ENCODE measurements around the gene SLC7A14.

Gene SLC7A14

DNA sequence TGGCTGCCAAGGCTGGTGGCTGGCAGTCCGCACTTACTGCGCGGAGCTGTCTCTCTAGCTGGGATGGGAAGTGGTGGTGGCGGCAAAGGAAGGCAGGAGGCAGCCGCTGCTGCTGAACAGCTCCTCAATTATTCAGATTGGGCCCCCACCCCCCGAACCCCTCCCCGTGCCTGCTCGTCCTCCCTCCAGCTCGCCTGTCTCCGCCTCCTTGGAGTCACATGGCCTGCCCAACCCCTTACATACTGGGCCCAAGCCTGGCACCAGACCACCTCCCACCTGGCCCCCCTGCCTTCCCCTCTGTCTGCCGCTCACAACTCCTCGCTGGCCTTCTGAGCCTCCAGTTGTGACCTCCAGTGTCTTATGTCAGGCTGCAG is at the start of gene SLC7A14:
Gene SLC7A14, minus strand, starts transcription at position 139 of the 374 bp plus-strand sequence. CDS start 59,139 bp downstream, outside the sequence.
- no peak for DNase-seq (ENCODE audit: low read depth in 4 of 4, low spot score in 1 of 4)

DNA sequence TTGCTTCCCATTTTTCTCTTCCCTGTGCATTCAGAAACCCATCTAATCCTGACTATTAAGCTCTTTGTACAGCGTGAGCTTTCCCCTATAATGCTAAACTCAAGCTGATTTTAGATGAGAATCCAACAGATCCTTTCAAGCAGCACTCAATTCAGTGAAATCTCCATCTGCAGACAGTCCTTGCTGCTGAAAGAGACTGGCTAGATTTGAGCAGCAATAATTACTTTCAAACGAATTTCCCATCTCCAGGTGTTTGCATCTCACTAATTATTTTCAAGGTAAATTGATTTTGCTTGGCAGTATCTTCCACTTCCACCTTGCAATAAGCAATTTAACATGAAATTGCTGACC is 49.5 kb upstream of the SLC7A14 start:
- DNase-seq (ENCODE audit: low read depth in 4 of 4, low spot score in 1 of 4) = no peak

DNA sequence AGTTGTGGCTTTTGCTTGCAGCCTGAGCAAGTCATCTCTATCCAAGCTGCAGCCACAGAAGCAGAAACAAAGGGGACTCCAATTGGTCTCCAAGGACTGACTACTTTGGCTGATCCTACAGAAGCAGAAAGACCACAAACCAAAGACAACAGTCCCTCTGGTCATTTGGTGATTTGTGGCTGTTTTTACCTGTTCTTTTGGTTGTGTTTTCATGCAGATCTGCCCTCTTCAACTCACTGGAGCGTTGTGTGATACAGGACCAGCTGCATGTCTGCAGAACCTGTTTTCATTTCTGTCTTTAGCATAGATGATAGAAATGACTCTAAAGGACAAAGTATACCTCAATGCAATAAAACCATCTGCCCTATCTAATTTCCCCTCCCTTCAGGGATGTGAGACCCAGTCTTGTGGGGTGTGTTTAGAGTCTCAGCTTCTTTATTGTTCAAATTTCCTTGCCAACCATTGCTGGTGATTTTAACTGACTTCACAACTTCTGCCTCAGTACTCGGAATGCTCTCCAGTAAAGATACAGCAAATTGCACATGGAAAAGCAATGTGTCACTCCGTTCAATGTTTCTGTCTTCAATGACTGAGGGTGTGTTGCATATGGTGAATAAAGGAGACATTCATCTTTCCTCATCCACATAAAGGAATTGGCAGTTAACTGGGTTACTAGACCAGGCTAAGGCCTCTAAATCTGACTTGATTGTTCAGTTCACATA is 48.9 kb upstream of the SLC7A14 start:
- no peak for DNase-seq (ENCODE audit: low read depth in 4 of 4, low spot score in 1 of 4)

DNA sequence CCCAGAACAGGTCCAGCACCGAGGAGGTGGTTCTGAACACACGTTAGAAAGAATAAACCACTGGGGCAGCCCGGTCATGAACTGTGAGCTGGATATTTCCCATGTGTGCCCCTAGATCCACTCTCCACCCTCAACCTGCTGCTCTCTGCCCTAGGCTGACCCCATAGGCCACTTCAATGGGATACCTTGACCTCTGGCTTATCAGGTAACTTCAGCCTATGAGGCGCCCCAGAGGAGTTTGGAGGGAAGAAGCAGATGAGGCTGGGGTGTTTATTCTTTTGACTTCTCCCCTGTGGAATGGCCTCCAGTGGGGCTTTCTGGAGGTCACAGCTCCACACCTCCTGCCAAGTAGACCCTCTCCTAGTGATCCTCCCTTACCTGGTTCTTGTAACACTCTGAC is 47.7 kb upstream of the SLC7A14 start:
- DNase-seq (ENCODE audit: low read depth in 4 of 4, low spot score in 1 of 4) = no peak

DNA sequence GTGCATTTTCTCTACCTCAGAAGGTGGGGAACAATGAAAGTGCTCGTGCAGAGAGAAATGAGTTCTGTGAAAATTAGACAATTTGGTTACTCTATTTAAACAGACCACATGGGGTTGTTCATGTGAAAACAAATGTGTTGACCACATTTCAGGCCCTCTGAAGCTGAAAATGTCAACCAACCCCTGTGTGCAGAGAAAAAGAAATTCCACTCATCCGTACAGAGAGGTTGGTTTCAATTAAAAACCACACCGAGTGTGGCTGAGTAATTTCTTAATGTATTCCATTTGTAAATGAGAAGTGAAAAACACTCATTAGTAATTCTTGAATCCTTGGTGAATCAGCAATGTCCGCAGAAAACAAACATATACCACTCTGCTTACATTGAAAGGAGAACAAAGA is 46.9 kb upstream of the SLC7A14 start:
- DNase-seq (ENCODE audit: low read depth in 4 of 4, low spot score in 1 of 4) = no peak

DNA sequence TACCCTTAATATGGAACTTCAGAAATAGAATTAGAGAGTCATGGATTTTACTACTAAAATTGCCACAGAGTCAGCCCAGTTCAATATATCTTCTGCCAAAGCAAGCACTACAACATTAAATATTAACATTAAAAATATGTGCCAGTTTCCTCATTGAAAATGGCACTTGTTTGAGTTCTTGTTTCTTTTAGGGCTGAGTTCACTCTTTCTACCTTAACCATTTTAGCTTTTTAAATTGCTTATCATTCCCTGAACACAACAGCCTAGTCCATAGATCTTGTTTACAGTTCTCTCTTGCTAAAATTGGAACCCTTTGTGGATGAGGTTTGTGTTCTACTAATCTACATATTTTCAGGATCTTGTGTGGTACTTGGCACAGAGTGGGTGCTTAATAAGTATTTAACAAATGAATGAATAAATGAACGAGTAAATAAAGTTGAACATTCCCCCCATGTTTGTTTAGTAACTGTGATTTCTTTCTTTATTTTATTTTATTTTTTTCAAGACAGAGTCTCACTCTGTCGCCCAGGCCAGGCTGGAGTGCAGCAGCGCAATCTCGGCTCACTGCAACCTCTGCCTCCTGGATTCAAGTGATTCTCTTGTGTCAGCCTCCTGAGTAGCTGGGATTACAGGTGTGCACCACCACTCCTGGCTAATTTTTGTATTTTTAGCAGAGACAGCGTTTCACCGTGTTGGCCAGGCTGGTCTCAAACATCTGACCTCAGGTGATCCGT is 46.0 kb upstream of the SLC7A14 start:
- DNase-seq (ENCODE audit: low read depth in 4 of 4, low spot score in 1 of 4) = no peak

DNA sequence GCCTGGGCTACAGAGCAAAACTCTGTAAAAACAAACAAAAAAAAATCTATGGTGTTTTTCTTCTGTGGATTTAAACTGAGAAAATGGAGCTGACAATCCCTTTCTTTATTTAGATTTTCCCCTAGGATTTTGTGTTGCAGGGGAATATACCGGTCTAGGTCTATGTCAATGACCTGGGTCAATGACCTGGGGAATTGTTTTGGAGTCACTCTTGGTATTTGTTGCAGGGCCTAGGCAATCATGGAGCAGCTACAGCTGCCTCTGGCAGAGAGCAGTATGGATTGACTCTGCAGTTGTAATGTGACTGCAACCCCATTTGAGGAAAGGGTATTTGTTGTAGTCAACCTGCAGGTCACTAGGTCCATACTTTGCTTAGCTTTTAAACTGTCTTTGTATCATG is 37.6 kb upstream of the SLC7A14 start:
- no peak for DNase-seq (ENCODE audit: low read depth in 4 of 4, low spot score in 1 of 4)

DNA sequence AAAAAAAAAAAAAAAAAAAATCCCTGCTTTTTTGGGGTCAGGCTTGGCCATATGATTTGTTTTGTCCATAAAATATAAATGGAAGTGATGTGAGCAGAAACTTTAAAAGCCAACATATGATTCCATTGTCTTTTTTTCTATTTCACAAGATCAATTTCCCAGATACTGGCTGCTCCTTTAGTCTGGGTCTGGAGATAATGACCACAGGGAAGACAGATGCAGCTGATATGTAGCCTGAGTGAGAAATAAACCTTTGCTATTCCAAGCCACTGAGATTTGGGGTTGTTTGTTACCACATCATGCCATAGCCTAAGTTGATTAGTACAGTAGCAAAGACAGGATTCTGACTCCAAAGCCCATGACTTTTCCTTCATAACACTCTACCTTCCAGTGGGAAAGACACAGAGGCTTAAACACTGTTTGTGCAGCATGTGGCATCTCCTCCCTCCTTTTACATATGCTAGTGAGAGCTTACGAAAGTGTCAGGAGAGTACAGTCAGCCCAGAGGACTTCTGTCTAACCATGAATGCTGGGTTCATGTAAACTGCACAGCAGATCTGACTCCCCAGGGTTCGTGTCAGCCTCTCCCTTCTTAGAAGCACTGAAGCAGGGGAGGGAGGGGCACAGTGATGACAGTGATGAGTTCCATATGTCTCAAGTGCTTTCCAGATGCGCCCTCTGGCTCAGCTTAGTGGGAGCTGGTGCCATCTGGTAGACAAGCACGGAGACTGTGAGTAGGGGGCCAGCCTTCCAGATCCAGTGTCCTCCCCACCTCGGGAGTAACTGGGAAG is 36.7 kb upstream of the SLC7A14 start:
- no peak for DNase-seq (ENCODE audit: low read depth in 4 of 4, low spot score in 1 of 4)

DNA sequence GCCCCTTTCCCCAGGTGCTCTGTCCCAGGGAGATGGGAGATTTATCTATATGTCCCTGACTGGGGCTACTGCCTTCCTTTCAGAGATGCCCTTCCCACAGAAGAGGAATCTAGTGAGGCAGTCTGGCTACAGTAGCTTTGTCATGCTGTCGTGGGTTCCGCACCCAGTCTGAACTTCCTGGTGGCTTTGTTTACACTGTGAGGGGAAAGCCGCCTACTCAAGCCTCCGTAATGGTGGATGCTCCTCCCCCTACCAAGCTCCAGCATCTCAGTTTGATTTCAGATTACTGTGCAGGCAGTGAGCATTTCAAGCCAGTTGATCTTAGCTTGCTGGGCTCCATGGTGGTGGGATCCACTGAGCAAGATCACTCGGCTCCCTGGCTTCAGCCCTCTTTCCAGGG is 35.4 kb upstream of the SLC7A14 start:
- no peak for DNase-seq (ENCODE audit: low read depth in 4 of 4, low spot score in 1 of 4)

DNA sequence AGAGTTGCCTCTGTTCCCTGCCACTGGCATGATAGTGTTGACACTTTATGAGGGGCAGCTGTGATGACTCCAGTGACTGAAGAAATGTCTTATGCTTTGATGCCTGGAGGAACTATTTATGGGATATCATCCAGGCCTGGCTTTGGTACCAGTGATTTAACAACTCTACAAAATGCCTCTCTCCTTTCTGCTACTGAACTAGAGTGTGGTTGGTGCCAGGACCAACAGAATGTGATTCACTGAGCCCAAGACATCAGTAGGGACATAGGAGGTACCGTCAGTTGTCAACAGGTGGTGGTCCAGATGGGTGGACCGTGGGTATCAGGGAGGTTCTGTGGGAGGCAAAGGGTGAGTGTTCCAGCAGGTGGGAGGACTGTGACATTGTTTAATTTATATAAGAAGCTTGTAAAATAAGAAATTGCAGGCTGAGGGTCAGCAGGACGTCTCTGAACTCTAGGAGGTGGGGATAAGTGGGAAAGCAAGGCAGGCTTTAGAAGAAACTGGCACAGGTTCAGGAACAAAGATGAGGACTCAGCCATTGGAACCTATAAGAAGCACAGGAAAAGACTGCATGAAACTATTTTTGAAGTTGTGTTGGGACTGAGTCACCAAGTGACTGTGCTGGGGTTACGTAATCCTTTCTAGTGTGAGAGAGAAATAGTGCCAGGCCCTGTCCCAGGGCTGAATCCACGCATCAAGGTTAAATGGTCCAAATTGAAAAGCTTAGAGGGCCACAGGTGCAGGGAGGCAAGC is 28.5 kb upstream of the SLC7A14 start:
- no peak for DNase-seq (ENCODE audit: low read depth in 4 of 4, low spot score in 1 of 4)

DNA sequence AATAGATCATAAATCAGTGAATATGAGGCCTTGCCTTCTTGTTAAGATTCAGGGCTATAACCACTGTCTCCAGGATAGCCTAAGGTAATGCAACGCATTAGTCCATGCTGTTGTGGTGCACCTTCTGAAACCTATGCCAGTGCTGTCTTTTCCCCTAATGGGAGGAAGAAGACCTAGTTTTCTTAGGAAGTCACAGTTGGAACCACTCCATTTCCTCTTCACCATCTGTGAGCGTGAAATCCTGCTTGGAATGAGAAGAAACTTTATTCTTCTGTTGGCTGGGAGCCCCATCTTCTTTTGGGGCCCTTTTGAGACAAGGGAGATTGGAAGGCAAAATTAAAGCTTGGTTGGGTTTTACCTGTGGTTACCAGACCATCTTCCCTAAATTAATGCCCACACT is 25.9 kb upstream of the SLC7A14 start:
- no peak for DNase-seq (ENCODE audit: low read depth in 4 of 4, low spot score in 1 of 4)

DNA sequence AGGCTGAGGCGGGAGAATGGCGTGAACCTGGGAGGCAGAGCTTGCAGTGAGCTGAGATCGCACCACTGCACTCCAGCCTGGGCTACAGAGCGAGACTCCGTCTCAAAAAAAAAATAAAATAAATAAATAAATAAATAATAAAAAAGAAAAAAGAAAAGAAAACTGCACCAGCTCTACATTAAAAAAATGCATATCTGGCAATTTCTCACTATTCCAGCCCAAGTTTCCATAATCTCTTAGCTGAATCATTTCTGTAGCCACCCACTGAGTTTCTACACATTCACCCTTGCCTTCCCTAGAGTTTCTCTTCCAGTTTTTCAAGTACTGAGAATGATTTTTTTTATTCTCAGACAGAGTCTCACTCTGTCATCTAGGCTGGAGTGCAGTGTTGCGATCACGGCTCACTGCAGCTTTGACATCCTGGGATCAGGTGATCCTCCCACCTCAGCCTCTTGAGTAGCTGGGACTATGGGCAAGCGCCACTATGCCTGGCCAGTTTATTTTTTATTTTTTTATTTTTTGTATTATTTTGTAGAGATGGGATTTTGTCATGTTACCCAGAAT is 24.5 kb upstream of the SLC7A14 start:
- no peak for DNase-seq (ENCODE audit: low read depth in 4 of 4, low spot score in 1 of 4)

DNA sequence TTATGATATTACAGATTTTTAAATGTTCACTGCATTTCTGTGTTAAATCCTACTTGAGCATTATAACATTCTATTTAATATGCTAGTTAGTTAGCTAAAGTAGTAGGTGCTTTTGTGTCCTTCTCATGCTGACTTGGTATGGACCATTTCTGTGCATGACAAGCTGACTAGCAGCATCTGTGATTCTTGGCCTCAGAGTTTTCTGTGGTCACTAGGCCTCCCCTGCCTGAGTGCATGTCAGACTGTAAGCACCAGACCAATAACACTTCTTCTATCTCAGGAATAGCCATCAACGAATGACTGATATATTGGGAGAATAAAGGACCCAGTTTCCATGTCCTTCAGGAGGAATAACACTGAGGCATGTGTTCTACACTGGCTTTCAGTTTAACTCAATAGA is 22.6 kb upstream of the SLC7A14 start:
- DNase-seq (ENCODE audit: low read depth in 4 of 4, low spot score in 1 of 4) = no peak

DNA sequence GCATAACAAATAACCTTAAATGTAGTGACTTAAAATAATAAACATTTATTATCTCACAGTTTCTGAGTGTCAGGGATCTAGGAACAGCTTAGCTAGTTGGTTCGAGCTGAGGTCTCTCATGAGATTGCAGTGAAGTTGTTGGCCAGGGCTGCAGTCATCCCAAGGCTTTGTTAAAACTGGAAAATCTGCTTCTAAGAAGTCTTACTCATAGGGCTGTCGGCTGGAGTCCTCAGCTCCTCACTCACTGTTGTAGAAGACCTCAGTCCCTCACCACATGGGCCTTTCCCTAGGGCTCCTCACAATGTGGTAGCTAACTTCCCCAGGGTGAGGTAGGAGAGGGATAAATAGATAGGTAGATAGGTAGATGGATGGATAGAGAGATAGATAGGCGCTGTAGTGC is 20.8 kb upstream of the SLC7A14 start:
- DNase-seq (ENCODE audit: low read depth in 4 of 4, low spot score in 1 of 4) = no peak

DNA sequence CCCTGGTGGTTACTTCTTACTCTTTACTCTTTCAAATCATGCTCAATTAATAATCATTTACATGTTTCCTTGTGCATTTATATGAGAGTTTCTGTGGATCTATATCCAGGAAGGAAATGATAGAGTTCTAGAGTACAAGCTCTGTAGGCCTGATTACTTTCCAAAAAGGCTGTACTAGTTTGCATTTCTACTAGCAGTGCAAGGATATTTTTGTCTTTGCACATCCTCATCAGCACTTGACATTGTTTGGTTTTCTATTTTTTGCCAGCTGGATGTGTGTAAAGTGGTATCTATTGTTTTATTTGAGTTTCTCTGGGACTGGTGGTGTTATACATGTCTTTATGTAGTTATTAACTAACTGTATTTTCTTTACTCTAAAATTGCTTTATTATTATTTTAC is 19.6 kb upstream of the SLC7A14 start:
- DNase-seq (ENCODE audit: low read depth in 4 of 4, low spot score in 1 of 4) = no peak

DNA sequence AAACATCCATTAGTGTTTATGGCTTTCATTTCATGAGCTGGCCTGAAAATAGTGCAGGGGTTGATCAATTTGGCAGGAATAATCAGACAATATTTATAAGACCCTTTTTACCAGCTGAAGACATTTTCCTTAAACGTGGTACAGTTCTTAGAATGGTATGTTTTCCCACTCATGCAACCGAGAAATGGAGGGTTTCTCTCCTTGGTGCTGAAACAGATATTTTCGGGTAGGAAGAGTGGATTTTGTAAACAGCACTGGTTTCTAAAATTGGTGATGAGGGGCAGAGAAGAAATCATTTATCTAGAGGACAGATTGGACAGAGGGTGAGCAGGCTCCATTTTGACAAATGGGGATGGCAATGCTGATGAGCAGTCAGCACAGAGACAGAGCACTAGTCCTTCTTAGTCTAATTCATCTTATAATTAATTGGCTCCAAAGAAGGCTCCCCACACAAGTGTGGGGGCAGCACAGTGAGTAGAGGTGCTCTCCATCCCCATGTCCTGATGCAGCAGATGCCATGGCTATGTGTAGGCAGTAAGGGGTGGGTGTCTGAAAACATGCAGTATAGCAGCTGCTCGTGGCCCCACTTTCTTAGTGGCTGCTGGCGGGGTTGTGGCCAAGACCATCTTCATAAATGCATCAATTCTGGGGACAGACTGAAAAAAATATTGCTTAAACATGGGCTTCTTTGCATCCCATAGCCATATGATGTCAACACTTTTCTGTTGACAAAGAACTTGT is 18.1 kb upstream of the SLC7A14 start:
- DNase-seq (ENCODE audit: low read depth in 4 of 4, low spot score in 1 of 4) = no peak

DNA sequence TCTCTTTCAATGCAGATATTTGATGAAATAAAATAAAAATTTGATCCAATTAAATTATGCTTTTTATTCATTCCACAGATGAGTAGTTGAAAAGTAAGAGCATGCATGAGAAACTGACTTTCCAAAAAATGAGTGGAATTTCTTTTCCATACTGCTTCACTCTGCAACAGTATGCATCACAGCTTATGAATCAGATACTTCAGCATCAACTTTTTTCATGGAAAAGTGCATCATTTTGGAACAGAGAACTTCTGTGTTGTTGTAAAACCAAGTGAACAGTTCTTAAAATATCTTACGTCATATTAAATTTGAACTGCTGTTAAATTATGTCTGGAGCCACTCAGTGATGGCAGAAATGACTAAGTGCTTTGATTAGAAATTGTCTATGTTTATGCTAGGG is 16.7 kb upstream of the SLC7A14 start:
- no peak for DNase-seq (ENCODE audit: low read depth in 4 of 4, low spot score in 1 of 4)

DNA sequence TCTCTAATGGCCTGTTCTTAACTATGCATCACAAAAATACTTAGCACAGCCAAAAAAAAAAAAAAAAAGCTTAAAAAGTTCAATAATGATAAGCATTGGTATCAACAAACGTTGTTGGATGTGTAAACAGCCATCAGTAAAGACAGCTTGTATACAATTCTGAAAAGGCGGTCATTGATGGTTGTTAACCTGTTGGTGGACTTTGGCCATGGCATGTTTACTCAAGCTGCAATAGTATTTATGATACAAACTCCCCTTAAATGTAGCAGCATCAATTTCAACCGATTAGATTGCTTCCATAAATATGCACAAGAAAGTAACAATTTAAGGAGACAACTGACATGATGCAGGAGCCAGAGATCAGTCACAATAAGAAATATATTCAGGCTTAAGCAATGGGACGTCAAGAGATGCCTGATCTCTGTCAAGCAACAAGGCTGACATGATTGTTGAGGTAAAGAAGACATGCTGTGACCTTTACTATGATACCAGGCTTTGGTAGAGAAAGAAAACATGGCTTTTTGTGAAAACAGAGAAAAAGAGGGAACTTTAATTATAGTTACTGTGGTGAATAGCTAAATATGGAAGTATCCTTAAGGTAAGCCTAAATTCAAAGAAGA is 14.2 kb upstream of the SLC7A14 start:
- DNase-seq (ENCODE audit: low read depth in 4 of 4, low spot score in 1 of 4) = no peak

DNA sequence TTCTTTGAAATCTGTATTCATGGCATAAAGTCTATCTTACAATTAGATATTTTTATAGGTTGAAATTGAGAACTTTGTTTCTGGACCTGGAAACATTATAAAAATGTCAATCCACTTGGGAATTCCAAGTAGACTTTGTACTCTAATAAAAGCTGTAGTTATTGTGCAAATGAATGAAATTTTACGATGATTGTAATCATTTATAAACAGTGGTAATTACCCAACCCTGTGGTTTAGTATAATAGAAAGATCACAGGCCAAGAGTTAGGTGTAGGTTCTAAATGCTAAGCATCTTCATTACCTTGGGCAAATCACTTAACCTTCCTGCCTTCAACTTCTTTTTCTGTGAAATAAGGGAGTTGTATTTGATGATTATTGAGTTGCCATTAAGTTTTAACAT is 13.2 kb upstream of the SLC7A14 start:
- no peak for DNase-seq (ENCODE audit: low read depth in 4 of 4, low spot score in 1 of 4)

DNA sequence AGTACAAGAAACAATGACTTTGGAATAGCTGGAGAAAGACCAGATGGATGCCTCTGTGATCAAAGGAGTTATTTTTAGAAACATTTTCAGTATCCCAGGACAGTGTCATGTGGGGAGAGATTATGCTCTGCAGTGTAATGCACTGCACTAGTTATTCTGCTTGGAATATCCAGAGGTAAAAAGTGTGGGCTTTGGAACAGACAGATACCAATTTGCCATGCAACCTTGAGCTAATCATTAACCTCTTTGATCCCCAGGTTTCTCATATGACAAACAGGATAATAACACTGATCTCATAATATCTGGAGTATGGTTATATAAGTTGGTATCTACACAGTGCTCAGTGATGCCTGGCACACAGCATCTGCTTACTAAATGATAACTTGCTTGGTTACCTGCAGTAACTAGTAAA is 12.2 kb upstream of the SLC7A14 start:
- DNase-seq (ENCODE audit: low read depth in 4 of 4, low spot score in 1 of 4) = no peak

Measured in stimulated activated CD4-positive, alpha-beta T cell treated with anti-CD3 and anti-CD28 coated beads, Interleukin-1b, Interleukin-23, amount 100 ng/mL, for 24 hours (primary cell).